Nephron (organoid): ENCODE results near the gene CDCA3.
"Not testable (repeated sequence)": the region's sequence is repeated elsewhere in the genome, so short reads cannot be mapped to it uniquely, and the experiment has no call there.

Source experiments
- H3K27ac Mint-ChIP-seq, 3 experiments: 2 replicates each; pipeline ENCODE4 v1.8.0; 2020; ENCODE audit warnings: mixed read lengths in 3 of 3, mild to moderate bottlenecking in 2 of 3, moderate library complexity in 1 of 3
- H3K27me3 Mint-ChIP-seq: 2 replicates; pipeline ENCODE4 v1.8.0; 2021; ENCODE audit warnings: low read depth, mild to moderate bottlenecking, moderate library complexity, mixed read lengths
- H3K36me3 Mint-ChIP-seq: 2 replicates; pipeline ENCODE4 v1.8.0; 2020; ENCODE audit warnings: low read depth, mixed read lengths
- H3K4me1 Mint-ChIP-seq: 2 replicates; pipeline ENCODE4 v1.8.0; 2020; ENCODE audit warnings: mixed read lengths
- H3K4me3 Mint-ChIP-seq, 3 experiments: 2 replicates each; pipeline ENCODE4 v1.8.0; 2020; ENCODE audit warnings: mild to moderate bottlenecking in 3 of 3, mixed read lengths in 3 of 3, moderate library complexity in 2 of 3
- H3K9me3 Mint-ChIP-seq: 2 replicates; pipeline ENCODE4 v1.8.0; 2020; ENCODE audit warnings: mixed read lengths
- CTCF ChIP-seq, 3 experiments: fragments of 200-600 bp; sonication (generic); IDR thresholded peaks; one replicate each; pipeline ENCODE4 v1.5.0; 2021; ENCODE audit warnings: antibody characterized with exemption in 3 of 3; ENCODE audit not compliant: unreplicated experiment in 3 of 3

The CDCA3 gene

GRCh38 chr12:6867413-6868210, 16.5 kb upstream of the CDCA3 start, which contains the start of gene TPI1:
Gene TPI1, plus strand, starts transcription at chr12:6867531. Its CDS starts 36 bp downstream, at chr12:6867567.
- peaks cover 37% of the 10 kb centered on the region for H3K4me1 Mint-ChIP-seq
- peak within 1 kb of the TSS; percentile 93 to 97 (median 96) for H3K4me3 Mint-ChIP-seq
- peak within 1 kb of the TSS; percentile 84 to 93 (median 91) for H3K27ac Mint-ChIP-seq
- H3K27me3 Mint-ChIP-seq = peaks cover 7% of the 10 kb centered on the region
- peaks cover 50% of the 10 kb centered on the region for H3K36me3 Mint-ChIP-seq
- no peaks in the 10 kb centered on the region for H3K9me3 Mint-ChIP-seq
- no peak for TF ChIP-seq CTCF (IDR thresholded peaks at IDR 0.05; ENCODE audit: unreplicated experiment in 3 of 3)

GRCh38 chr12:6866920-6867412, 15.9 kb upstream of the CDCA3 start:
- peak overlapping the region; percentile 90 to 97 (median 96) for H3K4me3 Mint-ChIP-seq
- no peak for TF ChIP-seq CTCF (IDR thresholded peaks at IDR 0.05; ENCODE audit: unreplicated experiment in 3 of 3)
- no peaks in the 10 kb centered on the region for H3K9me3 Mint-ChIP-seq
- H3K27ac Mint-ChIP-seq = peak overlapping the region; percentile 65 to 93 (median 91)
- peaks cover 7% of the 10 kb centered on the region for H3K27me3 Mint-ChIP-seq
- H3K4me1 Mint-ChIP-seq = peaks cover 32% of the 10 kb centered on the region
- H3K36me3 Mint-ChIP-seq = peaks cover 55% of the 10 kb centered on the region

GRCh38 chr12:6866163-6866919, 15.3 kb upstream of the CDCA3 start:
- peak overlapping the region; percentile 90 to 97 (median 96) for H3K4me3 Mint-ChIP-seq
- H3K27me3 Mint-ChIP-seq = peaks cover 7% of the 10 kb centered on the region
- no peak for TF ChIP-seq CTCF (IDR thresholded peaks at IDR 0.05; ENCODE audit: unreplicated experiment in 3 of 3)
- peaks cover 58% of the 10 kb centered on the region for H3K36me3 Mint-ChIP-seq
- peaks cover 29% of the 10 kb centered on the region for H3K4me1 Mint-ChIP-seq
- H3K9me3 Mint-ChIP-seq = no peaks in the 10 kb centered on the region
- peak overlapping the region in 1 of 3 experiments; percentile 93 for H3K27ac Mint-ChIP-seq

- H3K9me3 Mint-ChIP-seq, H3K27me3 Mint-ChIP-seq: not testable (repeated sequence)
- H3K4me1 Mint-ChIP-seq = peaks cover 24% of the 10 kb centered on the region
- H3K4me3 Mint-ChIP-seq = peak overlapping the region; percentile 48 to 78 (median 75)
- H3K36me3 Mint-ChIP-seq = peaks cover 63% of the 10 kb centered on the region
- H3K27ac Mint-ChIP-seq = peak overlapping the region in 1 of 3 experiments; percentile 30
Observed at GRCh38 chr12:6865307-6865706, 14.2 kb upstream of the CDCA3 start.

GRCh38 chr12:6863586-6864321, 12.7 kb upstream of the CDCA3 start:
- Mint-ChIP-seq H3K9me3 (no peaks in the 10 kb centered on the region), H3K36me3 (peaks cover 58% of the 10 kb centered on the region), H3K4me3 (peak overlapping the region in 1 of 3 experiments; percentile 44), H3K27ac (no peak overlapping the region), H3K4me1 (peaks cover 11% of the 10 kb centered on the region), H3K27me3 (peaks cover 6% of the 10 kb centered on the region)
- TF ChIP-seq CTCF (IDR thresholded peaks at IDR 0.05; ENCODE audit: unreplicated experiment in 3 of 3) = no peak

- H3K4me1 Mint-ChIP-seq = peaks cover 5% of the 10 kb centered on the region
- H3K27me3 Mint-ChIP-seq = peaks cover 3% of the 10 kb centered on the region
- TF ChIP-seq CTCF (IDR thresholded peaks at IDR 0.05; ENCODE audit: unreplicated experiment in 3 of 3) = no peak
- no peak overlapping the region for H3K27ac Mint-ChIP-seq
- no peak overlapping the region for H3K4me3 Mint-ChIP-seq
- H3K9me3 Mint-ChIP-seq = no peaks in the 10 kb centered on the region
- peaks cover 61% of the 10 kb centered on the region for H3K36me3 Mint-ChIP-seq
Observed at GRCh38 chr12:6863033-6863432, 11.9 kb upstream of the CDCA3 start.
